ENCODE measurements around the gene MOCS3.
"Not testable (repeated sequence)": the region's sequence is repeated elsewhere in the genome, so short reads cannot be mapped to it uniquely, and the experiment has no call there.

The MOCS3 gene

DNA sequence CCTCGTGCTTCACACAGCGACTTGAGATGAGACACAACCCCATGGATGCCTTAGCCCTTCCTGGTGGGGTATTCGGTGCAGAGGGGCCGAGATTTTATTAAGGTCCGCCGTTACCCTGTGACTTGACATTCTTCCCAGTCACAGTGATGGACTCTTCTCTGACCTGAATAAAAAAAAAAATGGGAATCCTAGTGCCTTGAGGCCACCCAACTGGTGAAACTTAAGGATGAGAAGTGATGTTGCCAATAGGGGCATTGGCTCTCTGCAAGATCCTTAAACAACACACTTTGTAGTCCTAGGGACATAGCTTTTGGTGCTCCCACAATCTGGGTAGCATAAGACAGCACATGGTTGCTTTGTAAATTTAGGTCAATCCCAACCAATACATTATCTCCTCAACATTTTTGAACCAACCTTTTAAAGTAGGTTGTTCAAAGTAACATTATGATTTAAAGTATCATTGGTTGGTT lies 26.6 kb upstream of the MOCS3 start:
- DNase-seq (ENCODE audit: low read depth, low spot score) = no peak

DNA sequence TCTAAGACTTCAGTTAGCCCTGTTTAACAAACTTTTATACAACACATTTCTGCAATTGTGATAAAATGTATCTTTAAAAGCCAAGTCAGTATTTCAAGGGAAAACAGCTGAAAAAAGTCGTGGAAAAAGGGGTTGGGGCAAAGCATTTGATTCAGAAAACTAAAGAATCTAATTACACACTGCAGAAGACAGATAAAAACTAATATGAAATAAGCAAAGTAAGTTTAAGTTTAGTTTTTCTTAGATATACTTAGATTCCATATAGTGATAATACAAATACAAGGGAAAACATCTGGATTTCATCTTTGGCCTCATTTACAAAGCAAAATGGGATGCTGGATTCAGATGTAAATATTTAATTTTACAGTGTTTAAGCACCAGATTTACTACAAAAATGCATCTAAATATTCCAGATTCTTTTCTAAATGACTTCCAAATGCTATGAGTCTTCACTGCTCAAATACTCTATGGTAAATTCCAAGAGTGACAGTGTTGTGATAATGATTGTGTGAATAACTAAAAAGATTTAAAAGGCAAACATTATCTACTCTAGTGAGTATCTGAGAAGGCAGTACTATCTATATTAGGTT lies 25.8 kb upstream of the MOCS3 start:
- DNase-seq (ENCODE audit: low read depth, low spot score) = no peak

DNA sequence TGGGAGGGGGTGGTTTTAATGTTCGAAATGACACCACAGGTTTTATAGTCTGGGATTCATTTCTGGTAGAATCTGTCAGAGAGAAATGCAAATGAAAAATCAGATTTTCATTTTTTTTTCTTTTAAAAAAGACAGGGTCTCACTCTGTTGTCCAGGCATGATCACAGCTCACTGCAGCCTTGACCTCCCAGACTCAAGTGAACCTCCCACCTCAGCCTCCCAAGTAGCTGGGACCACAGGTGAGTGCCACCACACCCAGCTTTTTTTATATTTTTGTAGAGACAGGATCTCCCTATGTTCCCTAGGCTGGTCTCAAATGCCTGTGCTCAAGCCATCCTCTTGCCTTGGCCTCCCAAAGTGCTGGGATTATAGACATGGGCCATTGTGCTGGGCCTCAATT lies 25.0 kb upstream of the MOCS3 start:
- DNase-seq (ENCODE audit: low read depth, low spot score) = no peak

DNA sequence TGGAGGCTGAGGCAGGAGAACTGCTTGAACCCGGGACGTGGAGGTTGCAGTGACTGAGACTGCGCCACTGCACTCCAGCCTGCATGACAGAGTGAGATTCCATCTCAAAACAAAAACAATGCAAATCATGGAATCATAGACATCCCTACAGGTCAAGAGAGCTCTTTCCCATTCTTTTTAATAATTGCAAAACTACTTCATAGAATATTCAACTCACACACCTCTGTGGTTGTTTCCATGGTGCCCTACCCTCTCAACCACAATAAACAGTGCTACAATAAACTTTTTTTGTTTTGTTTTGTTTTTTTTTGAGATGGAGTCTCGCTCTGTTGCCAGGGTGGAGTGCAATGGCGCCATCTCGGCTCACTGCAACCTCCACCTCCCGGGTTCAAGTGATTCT lies 15.5 kb upstream of the MOCS3 start:
- no peak for DNase-seq (ENCODE audit: low read depth, low spot score)

DNA sequence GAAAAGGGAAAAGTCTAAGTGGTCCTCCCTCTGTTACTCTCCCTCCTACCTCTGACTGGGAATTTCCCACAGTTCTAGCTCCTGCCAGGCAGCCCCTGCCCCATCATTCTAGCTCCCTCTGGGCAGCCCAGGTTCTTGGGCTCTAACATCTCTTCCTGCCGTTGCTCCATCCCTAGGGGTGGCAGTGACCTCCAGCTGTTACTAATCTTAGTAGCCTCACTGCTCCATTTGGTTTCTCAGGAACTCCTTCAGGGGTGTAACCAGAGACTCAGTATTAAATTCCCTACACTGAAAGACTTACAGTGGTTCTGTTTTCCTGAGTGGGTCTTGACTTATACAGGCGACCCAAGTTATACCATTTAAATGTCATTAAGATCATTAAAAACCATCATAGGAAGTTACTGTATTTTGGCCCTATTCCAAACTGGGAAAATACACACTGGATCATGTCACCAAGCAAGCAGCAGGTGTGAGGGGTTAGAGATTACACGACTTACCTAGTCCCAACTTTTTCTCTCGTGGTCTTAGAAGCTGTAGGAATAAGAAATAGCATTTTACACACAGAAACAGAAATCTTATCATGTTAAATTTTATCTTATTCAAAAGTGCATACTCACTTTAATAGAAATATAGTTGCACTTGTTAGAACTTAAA lies 10.4 kb upstream of the MOCS3 start:
- no peak for DNase-seq (ENCODE audit: low read depth, low spot score)

DNA sequence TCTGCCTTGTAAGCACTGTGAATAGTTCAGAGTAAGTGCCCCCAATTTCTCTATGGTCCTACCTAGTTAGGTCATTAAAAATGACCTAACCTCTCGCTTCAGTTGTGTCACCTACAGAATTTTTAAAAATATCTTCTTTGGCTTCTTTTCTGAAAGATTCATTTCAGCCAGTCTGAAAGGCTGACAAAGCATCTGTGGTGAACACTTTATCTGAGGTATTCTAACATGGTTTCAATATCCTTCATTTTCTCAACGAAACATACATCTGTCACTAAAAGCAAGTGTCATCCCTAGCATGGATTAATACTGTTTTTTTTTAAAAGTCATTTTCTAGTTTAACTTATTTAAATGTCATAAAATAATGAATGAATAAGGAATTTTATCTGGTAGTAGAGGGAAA lies 5.4 kb upstream of the MOCS3 start:
- DNase-seq (ENCODE audit: low read depth, low spot score) = no peak

DNA sequence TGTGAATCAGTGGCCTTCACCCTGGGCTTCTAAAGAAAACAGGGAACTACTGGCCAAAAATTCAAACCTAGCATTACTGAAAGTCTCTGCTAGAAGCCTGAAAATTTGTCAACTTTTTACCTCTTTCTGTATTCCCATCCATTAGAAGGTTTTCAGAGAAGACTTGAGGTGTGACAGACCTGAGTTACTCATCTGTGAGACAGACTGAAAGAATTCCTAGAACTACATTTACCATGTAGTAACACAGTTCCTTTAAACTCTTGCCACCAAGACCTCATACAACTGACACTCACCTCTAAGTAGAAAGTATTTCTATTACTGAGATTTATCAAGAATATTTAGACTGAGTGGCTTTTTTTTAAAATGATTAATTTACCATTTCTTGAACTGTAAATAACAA lies 4.8 kb upstream of the MOCS3 start:
- DNase-seq (ENCODE audit: low read depth, low spot score) = no peak

DNA sequence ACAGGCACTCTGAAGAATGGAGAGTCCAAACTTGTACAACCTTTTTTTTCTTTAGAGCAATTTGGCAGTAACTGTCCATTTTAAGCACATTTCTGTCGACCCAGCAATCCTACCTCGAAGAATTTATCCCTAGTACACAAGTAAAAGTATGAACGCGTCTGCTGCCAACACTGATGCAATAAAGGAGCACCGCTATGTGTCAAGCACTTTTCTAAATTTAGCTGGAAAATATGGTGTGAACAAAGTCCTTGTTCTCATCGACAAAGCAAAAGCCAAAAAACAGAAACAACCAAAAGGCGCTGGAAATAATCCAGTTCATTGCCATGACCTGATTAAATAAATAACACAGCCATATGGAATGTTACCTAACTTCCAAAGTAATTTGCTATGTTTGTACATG lies 1.3 kb upstream of the MOCS3 start:
- DNase-seq (ENCODE audit: low read depth, low spot score) = no peak

DNA sequence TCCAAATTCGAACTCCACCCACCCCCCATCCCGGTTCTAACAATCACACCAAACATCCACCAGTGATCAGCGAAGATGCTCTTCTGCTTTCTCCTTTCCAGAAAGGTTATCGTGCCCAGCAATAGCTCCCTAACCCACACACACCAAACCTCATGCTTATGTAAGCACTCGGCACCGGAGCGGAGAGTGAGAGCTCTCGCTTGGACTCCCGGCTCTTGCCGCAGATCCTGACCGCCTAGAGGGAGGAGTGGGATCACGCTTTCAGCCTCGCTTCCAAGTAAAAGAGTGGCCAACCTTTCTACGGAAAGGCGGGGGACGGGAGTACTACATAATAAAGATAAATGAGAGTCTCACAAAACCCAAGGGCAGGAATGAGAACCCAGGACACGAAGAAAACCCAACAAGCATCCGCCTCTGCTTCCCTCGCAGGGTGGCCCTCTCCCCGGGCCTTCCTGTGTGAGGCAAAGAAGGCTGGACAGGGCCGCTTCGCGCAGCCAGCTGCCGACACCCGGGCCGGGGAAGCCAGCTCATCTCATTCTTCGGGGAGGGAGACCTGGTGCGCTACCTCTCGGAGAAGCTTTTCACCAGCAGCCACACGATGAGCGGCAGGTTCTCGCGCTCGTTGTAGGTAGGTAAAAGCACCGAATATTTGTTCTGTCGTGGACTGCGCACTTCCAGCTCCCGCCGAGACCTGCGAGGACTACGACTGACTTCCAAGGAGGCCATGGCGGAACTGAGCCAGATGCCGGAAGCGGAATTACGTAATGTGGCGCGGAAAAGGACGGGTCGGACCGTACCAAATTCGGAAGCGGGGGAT lies 612 bp upstream of the MOCS3 start, which contains the start of gene DPM1:
DPM1 (minus strand) TSS at position 735 of the 817 bp plus-strand sequence; CDS start at position 726, 9 bp downstream.
- peak; percentile 42 for DNase-seq (ENCODE audit: low read depth, low spot score)

DNA sequence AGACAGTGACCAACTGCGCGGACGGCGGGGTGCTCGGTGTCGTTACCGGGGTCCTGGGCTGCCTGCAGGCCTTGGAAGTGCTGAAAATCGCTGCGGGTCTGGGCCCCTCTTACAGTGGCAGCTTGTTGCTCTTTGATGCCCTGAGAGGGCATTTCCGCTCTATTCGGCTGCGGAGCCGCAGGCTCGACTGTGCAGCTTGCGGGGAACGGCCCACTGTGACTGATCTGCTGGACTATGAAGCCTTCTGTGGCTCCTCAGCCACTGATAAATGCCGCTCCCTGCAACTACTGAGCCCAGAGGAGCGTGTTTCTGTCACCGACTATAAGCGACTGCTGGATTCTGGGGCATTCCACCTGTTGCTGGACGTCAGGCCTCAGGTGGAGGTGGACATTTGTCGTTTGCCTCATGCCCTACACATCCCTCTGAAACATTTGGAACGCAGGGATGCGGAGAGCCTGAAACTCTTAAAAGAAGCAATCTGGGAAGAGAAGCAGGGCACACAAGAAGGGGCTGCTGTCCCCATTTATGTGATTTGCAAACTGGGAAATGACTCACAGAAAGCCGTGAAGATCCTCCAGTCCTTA lies 1.0 kb downstream of the MOCS3 start:
- no peak for DNase-seq (ENCODE audit: low read depth, low spot score)

DNA sequence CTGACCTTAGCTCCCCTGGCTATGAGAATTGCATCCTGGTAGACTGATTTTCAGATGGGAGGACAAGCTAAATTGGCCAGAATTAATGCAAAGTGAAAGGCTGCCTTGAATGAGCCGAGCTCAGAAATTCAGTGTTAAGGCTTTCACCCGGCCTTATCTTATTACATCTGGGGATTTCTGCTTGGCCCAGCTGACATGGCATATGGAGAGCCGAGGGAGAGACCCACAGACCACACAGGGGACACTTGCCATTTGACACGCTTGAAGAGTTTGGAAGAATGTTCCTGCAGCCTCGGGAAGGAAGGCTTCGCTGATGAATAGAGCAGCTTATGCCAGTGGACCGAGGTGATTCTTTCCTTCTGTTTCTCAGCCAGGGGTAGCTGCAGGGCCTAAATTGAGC lies 9.0 kb downstream of the MOCS3 start:
- DNase-seq (ENCODE audit: low read depth, low spot score) = no peak

DNA sequence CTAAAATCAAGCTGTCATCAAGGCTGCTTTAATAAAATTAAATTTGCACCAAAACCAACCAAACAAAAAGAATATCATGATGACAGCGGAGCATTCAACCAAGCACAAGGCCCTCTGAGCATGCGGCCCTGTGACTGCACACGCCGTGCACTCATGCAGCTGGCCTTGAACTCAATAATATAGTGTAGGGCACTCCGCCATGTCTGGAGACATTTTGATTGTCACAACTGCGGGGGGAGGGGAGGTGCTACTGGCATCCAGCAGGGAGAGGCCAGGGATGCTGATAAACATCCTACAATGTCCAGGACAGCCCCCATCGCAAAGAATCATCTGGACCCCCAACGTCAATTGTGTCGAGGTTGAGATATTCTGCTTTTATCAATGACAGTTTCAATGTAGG lies 9.7 kb downstream of the MOCS3 start:
- DNase-seq (ENCODE audit: low read depth, low spot score) = no peak

DNA sequence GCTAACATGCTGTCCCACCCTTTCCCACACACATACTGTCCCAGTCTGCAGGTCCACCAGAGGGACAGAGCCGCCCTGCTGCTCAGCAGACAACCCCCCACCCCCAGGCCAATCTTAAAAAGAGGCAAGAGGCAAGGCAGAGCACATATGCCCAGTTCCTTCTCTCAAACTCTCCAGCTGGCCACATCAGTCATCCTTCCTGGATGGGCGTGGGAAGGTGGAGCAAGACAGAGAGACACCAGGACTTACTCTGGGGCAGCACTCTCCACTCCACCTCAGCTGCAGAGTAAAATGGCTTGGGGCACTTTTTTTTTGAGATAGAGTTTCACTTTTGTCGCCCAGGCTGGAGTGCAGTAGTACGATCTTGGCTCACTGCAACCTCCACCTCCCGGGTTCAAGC lies 10.8 kb downstream of the MOCS3 start:
- DNase-seq (ENCODE audit: low read depth, low spot score) = no peak

DNA sequence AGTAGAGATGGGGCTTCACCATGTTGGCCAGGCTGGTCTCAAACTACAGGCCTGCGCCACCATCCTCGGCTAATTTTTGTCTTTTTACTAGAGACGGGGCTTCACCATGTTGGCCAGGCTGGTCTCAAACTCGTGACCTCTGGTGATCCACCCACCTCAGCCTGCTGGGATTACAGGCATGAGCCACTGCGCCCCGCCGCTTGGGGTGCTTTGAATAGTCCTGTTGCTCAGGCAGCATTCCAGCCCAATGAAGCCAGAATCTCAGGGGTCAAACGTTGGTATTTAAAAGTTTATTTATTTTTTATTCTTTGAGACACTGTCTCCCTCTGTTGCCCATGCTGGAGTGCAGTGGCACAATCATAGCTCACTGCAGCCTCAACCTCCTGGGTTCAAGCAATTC lies 11.3 kb downstream of the MOCS3 start:
- DNase-seq (ENCODE audit: low read depth, low spot score) = no peak

DNA sequence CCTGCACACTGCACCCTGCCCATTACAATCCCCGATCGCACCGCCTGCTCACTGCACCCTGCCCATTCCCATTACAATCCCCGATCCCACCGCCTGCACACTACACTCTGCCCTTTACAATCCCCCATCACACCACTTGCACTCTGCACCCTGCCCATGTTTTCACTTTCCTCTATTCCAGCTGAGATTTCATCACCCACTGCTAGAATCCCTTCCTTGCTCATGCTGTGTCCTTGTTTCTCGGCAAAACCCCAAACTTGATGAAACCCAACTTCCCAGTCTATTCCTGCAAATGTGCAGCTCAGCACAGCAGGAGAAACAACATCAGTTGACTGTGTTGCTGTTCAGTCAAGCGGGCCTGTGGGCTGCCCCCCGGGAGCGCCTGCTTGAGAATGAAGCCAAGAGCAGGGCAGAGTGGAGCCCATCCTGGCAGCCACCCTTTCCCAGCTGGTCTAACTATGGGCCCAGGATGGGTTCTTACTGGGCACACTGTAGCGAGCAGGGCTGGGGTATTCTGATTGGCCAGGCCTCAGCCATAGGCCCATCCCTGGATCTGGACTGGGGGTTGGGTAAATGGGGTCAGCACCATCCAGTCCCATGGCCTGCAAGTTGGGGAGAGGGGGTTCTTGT lies 17.2 kb downstream of the MOCS3 start:
- DNase-seq (ENCODE audit: low read depth, low spot score) = no peak

DNA sequence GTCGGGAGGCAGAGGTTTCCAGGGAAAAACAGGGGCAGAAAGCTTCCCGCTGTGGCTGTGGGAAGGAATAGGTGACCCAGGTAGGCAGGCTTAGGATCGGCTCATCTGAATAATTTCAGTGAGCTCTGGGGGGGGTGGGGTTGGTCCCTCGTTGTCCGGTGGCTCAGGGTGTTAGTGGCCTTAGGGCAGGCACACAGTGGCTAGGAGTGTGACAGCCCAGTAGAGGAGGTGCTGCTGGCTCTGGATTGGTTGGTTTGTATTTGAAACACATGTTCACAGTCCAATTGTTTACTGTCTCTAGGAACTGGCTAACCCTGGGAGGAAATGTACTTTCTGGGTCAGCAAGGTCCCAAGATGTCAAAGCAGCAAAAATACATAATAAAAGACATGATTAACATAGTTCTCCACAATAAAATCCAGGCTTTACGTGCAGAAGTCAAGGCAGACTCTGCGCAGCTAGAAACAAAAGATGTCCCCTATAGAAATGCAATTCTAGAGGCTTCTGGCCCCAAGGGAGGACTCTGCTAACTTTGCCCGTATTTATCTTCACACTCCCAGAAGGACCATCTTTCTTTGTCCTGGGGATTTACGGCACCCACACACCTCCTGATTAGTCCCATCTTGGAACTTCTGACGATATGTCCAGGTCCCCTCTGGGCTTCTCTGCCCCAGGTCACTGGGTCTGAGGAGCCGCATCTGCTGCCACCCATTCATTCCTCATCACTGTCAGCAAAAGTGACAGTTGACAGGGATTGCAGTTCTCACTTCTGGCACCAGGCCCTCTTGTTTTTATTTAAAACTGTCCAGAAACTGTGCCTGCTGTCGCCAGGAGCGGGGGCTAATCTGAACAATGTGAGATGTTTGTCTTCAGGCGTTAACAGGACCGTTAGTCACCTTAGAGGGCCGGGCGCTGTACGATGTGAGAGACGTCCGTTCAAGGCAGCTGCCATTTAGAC lies 18.7 kb downstream of the MOCS3 start:
- DNase-seq (ENCODE audit: low read depth, low spot score) = no peak

DNA sequence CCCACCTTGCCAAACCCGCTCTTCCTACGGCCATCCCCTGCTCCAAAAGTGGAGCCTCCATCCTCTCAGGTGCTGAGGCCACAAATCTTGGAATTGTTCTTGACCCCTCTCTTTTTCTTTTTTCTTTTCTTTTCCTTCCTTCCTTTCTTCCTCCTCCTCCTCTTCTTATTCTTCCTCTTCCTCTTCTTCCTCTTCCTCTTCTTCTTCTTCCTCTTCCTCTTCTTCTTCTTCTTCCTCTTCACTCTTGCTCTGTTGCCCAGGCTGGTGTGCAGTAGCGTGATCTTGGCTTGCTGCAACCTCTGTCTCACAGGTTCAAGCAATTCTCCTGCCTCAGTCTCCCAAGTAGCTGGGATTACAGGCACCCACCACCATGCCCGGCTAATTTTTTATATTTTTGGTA lies 19.9 kb downstream of the MOCS3 start:
- DNase-seq (ENCODE audit: low read depth, low spot score) = not testable (repeated sequence)

DNA sequence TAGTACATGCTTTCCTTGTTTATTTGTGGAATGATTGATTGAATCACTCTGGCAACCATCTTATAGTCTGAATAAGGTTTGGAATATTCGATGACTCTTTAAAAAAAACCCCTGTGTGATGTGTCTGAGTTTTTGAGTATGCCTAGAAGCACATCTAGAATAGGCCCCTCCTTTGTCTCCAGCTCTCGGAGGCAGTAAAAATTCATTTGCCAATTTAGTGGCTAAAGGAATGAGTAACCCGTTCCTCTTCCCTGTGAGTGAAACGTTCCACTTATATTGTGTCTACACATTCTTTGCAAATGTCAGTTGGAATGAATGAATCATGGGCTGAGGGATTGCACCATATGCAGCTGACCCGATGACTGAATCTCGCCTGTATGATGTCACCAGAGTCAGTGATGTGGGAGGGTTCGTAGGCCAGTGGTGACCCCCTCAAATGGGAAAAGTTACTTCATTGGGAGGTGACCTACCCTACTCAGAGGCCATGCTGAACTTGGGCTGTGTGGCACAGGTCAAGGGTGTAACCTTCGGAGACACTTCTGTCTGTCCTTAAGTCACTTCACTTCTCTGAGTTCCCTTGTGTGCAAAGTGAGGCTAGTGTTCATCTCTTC lies 21.6 kb downstream of the MOCS3 start:
- DNase-seq (ENCODE audit: low read depth, low spot score) = no peak

DNA sequence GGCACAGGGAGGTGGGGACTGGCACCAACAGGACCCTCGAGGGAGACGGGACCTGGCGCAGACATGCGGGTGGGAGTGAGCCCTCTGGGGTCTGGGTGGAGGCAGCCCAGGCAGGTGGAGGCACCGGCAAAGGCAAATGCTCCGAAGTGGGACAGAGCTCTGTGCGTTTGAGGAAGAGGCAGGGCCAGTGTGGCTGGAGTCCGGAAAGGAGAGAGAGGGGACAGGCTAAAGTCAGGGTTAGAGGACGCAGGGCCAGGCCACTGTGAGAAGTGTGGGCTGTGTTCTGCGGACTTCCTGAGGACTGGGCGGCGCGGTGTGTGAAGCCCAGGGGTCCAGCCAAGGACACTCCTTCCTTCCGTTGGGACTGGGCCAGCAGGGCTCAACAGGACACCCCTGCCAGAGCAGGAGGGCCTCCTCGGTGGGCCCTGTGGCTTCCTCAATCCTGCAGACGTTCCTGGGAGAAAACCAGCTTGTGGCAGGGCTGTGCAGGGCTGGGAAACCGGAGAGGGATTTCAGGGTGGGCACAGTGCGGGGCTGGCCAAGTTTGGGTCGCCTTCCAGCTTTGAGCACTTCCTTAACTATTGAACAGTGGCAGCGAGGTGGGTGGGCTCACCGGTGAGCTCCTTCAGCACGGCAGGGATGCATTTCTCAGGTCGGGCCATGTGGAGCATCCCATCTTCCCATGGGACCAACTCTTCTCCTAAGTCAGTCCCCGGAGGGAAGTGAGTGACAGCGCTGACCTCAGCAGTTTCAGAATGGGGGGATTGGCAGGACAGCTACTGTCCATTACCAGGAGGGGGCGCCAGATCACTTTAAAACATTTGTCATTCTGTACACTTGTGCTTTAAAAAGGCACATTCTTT lies 22.5 kb downstream of the MOCS3 start:
- no peak for DNase-seq (ENCODE audit: low read depth, low spot score)

DNA sequence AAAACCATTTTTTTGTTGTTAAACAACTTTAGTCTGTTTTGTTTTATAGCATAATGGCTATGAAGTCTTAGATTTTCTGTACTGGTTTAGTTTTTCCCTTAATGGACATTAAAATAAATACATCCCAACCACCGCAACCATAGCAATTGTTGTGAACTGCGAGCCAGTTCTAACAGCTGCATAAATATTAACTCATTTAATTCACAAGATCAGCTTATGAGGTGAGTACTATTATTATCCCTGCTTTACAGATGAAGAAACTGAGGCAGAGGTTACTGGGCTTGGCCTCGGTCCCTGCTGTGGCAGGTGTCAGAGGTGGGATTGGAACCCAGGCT lies 23.1 kb downstream of the MOCS3 start:
- DNase-seq (ENCODE audit: low read depth, low spot score) = no peak
